Inflammatory macrophage treated with lipopolysaccharide for 1 hour (primary cell): ENCODE data around the gene KDM1A.
A peak's percentile ranks its signal among the peaks of the same experiment; 100 is the strongest.
"Not testable (repeated sequence)": the region's sequence is repeated elsewhere in the genome, so short reads cannot be mapped to it uniquely, and the experiment has no call there.

ENCODE experiments used
- DNase-seq, 2 donors: peaks; one replicate each; pipeline ENCODE4 v3.0.0-alpha.2; 2020 to 2022

The KDM1A gene

DNA sequence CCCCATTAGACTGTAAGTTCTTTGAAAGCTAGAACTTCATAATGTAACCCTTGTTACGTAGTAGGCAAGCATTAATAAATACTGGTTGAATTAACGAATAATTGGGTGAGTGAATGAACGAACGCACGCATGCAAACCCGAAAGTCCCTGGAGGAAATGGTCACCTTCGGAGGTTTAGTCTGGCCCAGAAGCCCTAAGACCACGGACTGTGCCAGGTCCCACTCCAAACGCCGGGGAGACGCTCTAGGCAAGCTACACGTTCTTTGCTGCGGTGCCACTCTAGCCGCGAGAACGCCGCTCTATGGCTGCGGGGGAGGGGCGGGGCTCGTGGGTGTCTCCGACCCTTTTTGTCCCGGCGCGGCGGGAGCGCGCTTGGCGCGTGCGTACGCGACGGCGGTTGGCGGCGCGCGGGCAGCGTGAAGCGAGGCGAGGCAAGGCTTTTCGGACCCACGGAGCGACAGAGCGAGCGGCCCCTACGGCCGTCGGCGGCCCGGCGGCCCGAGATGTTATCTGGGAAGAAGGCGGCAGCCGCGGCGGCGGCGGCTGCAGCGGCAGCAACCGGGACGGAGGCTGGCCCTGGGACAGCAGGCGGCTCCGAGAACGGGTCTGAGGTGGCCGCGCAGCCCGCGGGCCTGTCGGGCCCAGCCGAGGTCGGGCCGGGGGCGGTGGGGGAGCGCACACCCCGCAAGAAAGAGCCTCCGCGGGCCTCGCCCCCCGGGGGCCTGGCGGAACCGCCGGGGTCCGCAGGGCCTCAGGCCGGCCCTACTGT is at the start of gene KDM1A:
KDM1A (plus strand) TSS at position 375 of the 769 bp plus-strand sequence; CDS start at position 504, 129 bp downstream.
- peak; percentile 95 to 99 for DNase-seq

DNA sequence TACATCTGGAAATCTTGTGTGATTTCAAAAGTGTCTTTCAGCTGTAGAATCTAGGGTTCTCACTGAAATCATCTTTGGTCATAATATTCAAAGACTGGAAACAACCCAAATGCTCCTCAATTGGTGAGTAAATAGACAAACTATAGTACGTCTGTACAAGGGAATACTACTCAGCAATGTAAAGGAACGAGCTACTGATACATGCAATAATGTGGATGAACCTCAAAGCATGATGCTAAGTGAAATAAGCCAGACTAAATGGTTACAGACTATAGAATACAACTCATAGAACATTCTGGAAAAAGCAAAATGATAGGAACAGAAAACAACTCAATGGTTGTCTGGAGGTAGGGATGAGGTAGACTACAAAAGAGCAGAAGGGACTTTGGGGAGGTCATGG is 49.2 kb upstream of the KDM1A start:
- DNase-seq: no peak

DNA sequence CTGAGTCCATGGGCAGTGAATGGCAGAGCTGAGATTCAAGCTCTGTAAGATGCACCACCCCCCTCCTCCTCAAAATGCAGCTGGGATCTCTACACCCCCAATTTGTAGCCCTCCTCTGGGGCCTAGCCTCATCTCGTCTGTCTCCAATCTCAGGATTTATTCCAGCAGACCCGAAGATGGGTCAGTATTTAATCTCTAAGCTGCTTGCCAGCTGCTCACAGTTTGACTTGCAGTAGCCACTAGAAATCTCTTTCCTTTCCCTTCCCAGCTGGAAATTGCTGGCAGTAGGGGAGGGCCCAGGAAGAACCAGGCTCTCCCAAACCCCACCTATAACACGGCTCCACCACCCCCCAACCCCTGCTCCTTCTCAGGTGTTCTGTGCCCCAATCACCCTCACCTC is 48.1 kb upstream of the KDM1A start:
- DNase-seq: no peak

DNA sequence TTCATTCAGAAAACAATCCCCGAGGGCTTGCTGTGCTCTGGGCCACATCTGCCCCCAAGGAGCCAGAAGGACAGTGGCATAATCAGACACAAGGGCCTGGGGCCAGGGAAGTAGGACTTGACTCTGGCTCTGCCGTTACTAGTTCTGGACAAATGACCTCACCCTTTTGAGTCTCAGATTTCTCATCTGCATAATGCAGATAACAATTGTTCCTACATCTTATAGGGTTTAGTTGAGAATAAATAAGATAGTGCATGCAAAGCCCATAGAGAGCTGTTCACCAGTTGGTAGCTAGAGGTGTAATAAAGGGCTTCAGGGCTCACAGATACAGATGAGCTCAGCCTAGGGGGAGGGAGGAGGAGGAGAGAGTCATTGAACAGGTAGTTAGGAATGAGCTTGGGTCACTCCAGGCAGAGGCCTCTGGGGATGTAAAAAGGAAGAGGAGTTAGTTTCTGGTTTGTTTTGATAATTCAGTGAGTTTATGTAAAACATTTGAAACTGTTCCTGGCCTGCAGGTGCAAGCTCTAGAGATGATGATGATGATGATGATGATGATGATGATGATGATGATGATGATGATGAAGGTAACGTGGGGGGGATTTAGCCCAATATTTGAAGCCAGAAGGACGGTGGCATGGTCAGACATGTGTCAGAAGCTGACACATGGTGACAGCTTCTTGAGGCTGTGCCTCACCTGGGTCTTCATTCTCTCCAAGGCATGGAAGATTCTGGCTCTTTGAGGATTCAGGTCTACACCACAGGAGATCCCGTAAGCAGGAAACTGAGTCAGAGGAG is 47.5 kb upstream of the KDM1A start:
- DNase-seq: no peak

DNA sequence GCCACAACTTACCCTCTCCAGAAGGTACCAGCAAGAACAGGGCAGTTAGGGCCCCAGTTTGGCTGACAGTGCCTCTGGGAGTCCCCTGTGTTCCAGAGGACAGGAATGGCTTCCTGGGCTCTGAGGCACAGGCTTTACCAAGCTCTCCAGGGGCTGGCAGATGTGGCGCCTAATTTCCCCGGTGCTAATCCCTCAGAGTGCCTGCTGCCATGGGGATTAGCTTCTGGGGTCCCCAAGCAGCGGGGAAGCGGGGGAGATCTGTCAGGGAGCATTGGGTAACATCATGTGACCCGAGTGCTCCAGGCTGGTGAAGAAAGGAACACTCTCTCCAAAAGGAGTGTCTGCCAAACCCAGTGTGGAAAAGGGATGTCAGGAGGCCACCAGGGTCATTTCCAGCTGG is 46.5 kb upstream of the KDM1A start, which contains the start of gene LACTBL1:
LACTBL1 (minus strand) TSS at position 107 of the 400 bp plus-strand sequence. CDS start 550 bp downstream, outside the sequence.
- DNase-seq: no peak

DNA sequence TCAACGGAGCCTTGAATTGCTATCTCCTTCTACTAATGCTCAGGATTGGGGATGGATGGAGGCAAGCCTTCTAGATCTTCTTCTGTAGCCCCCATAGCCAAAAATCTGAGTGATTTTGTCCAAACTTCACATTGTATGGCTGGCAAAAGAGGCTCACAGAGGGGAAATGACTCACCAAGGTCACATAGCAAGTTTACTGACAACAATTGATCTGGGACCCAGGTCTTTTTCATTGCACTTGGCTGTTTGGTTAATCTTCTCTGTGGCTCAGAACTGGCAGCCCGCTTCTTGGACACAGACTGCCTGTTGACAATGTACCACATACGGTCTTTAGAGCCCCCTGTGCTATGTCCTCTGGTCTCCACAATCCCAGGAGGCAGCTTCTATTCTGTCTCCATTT is 43.6 kb upstream of the KDM1A start:
- no peak for DNase-seq

DNA sequence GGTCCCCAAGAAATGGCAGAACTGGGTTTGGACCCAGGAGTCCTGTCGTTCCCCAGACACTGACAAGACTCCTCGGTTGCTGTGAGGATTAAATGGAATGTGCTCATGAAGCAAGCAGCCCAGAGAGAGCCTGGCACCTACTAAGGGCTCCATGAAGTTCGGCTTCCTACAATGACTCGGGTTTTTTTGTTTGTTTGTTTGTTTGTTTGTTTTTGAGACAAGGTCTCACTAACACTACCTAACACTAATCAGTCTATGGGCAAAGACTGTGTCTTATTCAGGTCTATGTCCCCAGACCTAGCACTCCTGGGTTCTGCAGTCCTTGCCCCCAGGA is 43.2 kb upstream of the KDM1A start:
- no peak for DNase-seq

DNA sequence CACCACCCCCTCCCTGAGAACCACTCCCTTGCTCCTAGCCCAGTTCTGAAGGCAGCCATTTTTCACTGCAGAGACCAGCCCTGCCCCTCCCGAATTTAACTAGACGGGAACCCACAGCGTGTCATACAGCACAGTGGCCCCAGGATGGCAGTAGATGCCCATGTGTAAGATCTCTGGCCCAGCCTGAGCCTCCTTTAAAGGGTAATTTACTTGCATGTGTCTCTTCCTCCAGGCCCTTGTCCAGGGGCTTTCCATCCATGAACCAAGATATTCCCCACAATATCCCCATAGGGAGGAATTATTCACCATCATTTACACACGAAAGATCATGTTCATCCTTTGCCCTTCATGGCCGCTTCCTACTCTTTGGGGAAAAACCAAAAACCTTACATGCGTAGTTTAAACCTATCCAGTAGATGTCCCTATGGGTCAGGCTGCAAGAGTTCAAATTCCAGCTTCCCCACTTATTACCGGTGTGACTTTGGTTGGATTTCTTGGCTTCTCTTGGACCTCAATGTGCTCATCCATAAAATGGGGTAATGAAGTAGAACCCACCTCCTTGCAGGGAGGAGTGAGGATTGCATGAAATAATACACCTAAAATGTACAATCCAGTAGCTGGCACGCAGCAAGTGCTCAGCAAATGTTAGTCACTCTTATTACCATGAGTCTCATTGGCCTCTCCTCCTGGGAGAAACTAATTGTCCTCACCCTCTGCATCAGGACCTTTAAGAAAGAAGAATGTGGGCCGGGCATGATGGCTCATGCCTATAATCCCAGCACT is 42.6 kb upstream of the KDM1A start:
- DNase-seq: peak; percentile 86 to 87

DNA sequence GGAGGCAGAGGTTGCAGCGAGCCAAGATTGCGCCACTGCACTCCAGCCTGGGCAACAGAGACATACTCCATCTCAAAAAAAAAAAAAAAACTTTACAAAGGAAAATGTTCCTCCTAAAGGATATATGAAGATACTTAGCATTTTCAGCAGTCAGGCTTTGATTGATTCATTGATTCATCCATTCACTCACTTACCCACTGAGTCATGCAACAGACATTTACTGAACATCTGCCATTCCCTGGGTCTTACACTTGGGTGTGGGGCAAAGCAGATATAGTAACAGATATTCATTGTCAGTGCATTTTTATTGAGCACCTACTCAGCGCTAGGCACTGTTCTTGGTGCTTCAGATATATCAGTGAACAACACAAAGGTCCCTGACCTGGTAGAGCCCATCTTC is 41.0 kb upstream of the KDM1A start:
- DNase-seq: no peak

DNA sequence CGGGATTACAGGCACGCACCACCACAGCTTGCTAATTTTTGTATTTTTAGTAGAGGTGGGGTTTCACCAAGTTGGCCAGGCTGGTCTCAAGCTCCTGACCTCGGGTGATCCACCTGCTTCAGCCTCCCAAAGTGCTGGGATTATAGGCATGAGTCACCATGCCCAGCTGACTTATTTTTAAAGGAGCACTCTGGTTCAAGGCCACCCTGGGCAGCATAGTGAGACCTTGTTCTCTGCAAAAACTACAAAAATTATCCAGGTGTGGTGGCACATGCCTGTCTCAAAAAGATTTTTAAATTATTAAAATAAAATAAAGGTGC is 38.8 kb upstream of the KDM1A start:
- DNase-seq: not testable (repeated sequence)

DNA sequence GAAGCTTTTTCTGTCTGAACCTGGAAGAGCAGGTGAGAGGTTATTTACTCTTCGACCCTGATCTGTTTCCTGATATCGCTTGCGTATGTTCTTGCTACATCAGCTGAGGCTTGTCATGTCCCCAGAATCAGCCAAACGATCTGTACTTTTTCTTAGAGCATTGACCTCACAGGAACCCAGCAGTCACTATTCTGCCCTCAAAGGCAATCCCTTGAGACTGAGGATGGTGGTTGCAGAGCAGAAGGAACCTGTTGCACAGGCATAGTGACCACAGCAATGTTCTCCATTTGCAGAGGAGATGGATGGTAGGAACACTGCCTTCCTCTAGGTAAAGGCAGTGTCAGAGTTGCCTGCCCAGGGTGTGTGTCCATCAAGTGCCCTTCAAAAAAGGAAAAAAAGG is 35.3 kb upstream of the KDM1A start:
- no peak for DNase-seq

DNA sequence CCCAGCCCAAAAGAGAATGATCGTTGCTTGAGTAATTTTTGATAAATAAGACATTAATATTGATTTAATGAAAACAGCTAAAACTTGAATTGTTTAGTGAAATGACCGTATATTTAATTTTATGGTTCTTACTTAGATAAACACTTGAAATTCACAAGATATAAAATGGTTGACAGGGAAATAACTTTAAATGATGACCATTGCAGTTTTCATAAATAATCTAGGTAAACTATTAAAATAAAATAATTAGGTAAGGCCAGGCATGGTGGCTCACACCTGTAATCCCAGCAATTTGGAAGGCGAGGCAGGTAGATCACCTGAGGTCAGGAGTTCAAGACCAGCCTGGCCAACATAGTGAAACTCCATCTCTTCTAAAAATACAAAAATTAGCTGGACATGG is 26.9 kb upstream of the KDM1A start:
- DNase-seq: not testable (repeated sequence)

DNA sequence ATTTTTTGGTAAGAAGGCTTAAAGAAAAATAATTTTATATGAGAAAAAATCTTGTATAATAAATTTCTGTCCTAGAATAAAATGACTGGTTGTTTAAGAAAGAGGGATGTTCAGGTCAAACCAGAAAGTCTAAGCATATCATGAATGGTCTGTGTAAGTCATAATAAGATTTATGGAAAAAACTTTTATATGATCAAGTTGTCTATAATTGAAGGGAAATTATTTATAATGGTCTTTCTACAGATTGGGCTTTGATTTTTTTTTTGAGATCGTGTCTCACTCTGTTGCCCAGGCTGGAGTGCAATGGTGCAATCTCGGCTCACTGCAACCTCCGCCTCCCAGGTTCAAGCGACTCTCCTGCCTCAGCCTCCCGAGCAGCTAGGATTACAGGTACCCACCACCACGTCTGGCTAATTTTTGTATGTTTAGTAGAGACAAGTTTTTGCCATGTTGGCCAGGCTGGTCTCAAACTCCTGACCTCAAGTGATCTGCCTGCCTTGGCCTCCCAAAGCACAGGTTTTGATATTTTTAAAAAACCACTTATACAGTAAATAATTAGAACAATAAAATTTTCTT is 26.0 kb upstream of the KDM1A start:
- DNase-seq: not testable (repeated sequence)

DNA sequence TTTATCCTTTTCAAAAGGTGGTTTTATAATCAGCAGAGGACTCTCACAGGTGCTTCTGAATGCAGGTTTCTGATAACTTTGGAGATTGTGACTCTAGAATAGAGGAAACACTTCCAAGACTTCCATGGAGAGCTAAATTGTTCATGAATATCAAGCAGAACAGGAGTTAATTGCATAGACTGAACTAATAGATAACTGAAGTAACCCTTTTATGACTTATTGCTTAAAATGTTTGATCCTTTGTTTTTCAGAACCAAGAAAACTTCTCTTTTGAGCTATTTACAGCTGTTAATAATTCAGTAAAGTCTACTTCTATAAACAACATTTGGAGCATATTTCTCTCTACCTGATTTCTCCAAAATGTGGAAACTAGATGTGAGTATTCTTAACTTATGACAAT is 23.5 kb upstream of the KDM1A start:
- no peak for DNase-seq

DNA sequence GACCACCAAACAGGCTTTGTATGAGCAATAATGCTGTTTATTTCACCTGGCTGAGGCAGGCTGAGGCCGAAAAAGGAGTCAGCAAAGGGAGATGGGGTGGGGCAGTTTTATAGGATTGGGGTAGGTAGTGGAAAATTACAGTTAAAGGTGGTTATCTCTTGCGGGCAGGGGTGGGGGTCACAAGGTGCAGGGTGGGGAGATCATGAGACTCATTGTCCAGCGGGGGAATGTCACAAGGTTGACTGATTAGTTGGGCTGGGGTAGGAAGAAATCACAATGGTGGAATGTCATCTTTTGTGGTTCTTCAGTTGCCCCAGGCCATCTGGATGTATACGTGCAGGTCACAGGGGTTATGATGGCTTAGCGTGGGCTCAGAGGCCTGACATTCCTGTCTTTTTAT is 21.7 kb upstream of the KDM1A start:
- not testable (repeated sequence) for DNase-seq

DNA sequence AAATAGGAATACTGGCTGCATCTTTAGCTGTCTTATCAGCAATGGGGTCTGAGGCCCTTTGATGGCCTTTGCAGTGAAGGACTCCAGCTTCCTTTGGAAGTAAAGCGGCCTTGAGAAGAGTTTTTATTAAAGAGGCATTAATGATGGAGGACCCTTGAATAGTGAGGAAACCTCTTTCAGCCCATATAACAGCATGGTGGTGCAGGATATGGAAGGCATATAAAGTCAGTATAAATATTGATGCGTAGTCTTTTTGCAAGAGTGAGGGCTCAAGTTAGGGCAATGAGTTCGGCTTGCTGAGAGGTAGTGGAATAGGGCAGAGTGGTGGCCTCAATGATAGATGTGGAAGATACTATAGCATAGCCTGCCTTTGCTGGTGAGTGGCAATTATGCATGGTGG is 19.1 kb upstream of the KDM1A start:
- not testable (repeated sequence) for DNase-seq

DNA sequence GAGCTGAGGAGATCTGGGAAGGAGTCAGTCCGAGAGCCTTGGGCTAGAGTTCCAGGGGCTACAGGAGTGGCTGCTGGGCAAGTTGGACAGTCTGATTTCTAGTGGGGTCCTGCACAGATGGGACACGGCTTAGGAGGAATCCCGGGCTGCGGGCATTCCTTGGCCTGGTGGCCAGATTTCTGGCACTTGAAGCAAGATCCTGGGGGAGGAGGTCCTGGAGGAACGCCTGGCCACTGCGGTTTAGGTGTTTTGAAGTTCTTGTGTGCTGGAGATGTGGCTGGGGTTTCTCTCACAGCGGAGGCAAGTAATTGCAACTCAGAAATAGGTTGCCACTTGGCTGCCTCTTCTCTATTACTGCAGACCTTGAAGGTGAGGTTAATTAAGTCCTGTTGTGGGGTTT is 17.1 kb upstream of the KDM1A start:
- not testable (repeated sequence) for DNase-seq

DNA sequence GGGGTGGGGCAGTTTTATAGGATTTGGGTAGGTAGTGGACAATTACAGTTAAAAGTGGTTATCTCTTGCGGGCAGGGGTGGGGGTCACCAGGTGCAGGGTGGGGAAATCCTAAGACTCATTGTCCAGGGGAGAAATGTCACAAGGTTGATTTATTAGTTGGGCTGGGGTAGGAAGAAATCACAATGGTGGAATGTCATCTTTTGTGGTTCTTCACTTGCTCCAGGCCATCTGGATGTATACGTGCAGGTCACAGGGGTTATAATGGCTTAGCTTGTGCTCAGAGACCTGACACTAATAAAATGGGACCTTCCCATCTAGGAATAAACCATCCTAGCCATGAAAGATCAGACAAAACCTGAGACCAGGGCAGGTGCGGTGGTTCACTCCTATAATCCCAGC is 15.2 kb upstream of the KDM1A start:
- DNase-seq: no peak

DNA sequence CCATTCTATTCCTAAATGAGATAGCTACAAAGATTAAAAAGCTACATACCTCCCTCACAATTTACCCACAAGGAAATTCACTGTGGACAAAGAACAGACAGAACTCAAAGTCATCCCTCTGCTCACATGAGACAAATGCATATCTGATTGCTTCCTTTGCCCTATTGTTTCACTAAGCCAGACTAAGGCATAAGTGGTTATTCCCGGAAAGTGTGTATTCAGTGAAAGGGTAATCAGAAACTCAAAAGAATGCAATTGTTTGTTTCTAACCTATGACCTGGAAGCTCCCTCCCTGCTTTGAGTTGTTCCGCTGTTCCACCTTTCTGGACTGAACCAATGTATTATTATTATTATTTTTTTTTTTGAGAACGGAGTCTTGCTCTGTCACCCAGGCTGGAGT is 14.5 kb upstream of the KDM1A start:
- not testable (repeated sequence) for DNase-seq

DNA sequence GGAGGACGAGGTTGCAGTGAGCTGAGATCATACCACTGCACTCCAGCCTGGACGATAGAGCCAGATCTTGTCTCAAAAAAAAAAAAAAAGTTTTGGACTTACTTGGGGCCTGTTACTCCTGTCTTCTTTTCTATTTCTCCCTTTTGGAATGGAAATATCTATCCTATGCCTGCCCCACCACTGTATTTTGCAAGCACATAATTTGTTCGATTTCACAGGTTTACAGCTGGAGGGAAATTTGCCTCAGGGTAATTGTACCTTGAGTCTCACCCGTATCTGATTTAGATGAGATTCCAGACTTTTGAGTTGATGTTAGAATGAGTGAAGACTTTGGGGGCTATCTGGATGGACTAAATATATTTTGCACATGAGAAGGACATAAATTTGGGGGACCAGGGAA is 12.2 kb upstream of the KDM1A start:
- no peak for DNase-seq

DNA sequence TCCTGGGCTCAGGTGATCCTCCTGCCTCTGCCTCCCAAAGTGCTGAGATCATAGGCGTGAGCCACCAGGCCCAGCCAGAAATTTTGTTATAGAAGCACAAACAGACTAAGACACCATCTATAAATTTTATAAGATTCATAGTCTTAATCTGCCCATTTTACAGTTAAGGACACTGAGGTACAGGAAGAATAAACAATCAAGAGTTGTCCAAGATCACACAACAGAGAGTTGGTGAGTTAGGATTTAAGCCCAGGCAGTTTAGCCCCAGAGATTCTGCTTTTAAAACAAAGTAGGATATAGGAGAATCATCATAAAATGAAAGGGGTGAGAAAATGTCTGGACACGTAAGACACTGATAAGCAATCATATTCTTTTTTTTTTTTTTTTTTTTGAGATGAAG is 10.4 kb upstream of the KDM1A start:
- no peak for DNase-seq

DNA sequence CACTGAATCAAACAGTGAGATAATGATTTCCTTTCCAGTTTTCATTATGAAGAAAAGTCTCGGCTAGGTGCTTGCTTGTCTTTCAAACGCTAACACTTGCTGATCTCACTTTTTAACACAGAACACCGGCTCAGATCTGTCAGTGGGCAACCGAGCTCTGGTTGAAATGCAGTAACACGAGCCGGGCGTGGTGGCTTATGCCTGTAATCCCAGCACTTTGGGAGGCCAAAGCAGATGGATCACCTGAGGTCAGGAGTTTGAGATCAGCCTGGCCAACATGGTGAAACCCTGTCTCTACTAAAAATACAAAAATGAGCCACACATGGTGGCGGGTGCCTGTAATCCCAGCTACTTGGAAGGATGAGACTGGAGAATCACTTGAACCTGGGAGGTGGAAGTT is 9.2 kb upstream of the KDM1A start:
- not testable (repeated sequence) for DNase-seq

DNA sequence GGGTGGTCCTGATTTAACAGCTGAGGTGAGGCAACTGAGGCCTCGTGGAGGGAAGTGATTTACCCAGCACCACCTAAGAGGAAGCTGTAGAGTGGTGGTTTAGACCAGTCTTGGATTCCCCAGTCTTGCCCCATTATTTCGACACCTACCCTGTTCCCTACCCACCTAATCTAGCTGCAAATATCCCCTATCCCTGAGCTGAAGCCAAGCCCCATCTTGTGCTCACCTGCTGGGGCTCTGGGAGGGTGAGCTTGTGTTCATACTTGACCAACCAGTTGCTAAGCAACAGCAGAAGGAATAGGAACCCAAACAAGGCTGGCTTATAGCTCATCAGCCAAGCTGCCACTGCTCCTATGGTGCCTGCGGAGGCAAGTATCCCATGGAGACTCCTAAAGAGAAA is 5.6 kb upstream of the KDM1A start:
- DNase-seq: peak; percentile 81 to 93
